OCI-LY3 (cell line): ENCODE data around the gene STX10.
"Not testable (repeated sequence)": the region's sequence is repeated elsewhere in the genome, so short reads cannot be mapped to it uniquely, and the experiment has no call there.

ENCODE experiments used
- H2AFZ ChIP-seq: fragments of 200-600, 300-600 bp; shearing (Covaris generic); 2 replicates; pipeline ENCODE4 v1.6.0; 2014; ENCODE audit warnings: antibody characterized with exemption, low read depth, low read length
- H3K27ac ChIP-seq: fragments of 200-600, 300-600 bp; sonication (generic); 2 replicates; pipeline ENCODE4 v1.5.1; 2014; ENCODE audit warnings: mild to moderate bottlenecking, low read length, moderate library complexity, mixed read lengths
- H3K27me3 ChIP-seq: fragments of 200-600, 300-600 bp; sonication (generic); 2 replicates; pipeline ENCODE4 v1.6.1; 2014; ENCODE audit warnings: low read depth, low read length, mixed read lengths
- H3K36me3 ChIP-seq: fragments of 200-600, 300-600 bp; sonication (generic); replicated peaks from 2 replicates; pipeline ENCODE3; 2014; ENCODE audit warnings: low read depth, low read length, mixed read lengths
- H3K4me1 ChIP-seq: fragments of 300-600, 200-600 bp; sonication (generic); 2 replicates; pipeline ENCODE4 v1.6.1; 2014; ENCODE audit warnings: low read length, mixed read lengths
- H3K4me2 ChIP-seq: fragments of 200-600, 300-600 bp; sonication (generic); 2 replicates; pipeline ENCODE4 v1.6.1; 2014; ENCODE audit warnings: low read length, mixed read lengths
- H3K4me3 ChIP-seq: fragments of 300-600, 200-600 bp; sonication (generic); 2 replicates; pipeline ENCODE4 v1.5.1; 2014; ENCODE audit warnings: antibody characterized with exemption, mild to moderate bottlenecking, low read length, moderate library complexity
- H3K79me2 ChIP-seq: fragments of 300-600, 200-600 bp; shearing (Covaris generic); 2 replicates; pipeline ENCODE4 v1.6.1; 2014; ENCODE audit warnings: mild to moderate bottlenecking, low read length, mixed read lengths
- H3K9ac ChIP-seq: fragments of 300-600, 200-600 bp; shearing (Covaris generic); 2 replicates; pipeline ENCODE4 v1.6.0; 2014; ENCODE audit warnings: mild to moderate bottlenecking, low read length, moderate library complexity
- H3K9me3 ChIP-seq: fragments of 200-600, 300-600 bp; shearing (Covaris generic); 2 replicates; pipeline ENCODE4 v1.6.1; 2014; ENCODE audit warnings: low read length, mixed read lengths; ENCODE audit not compliant: insufficient read depth
- H4K20me1 ChIP-seq: fragments of 200-600, 300-600 bp; sonication (generic); 2 replicates; pipeline ENCODE4 v1.6.1; 2016; ENCODE audit warnings: low read length, mixed read lengths; ENCODE audit not compliant: insufficient read depth
- CTCF ChIP-seq: fragments of 200-600, 300-600 bp; sonication (generic); IDR thresholded peaks from 2 replicates; pipeline ENCODE4 v1.5.1; 2014; ENCODE audit warnings: antibody characterized with exemption, low read length, low read depth
- EZH2phosphoT487 ChIP-seq: fragments of 200-600 bp; shearing (Covaris generic); IDR thresholded peaks from 2 replicates; pipeline ENCODE4 v1.6.1; 2018; ENCODE audit warnings: antibody characterized with exemption, mixed run types, low read depth

STX10 gene

GRCh38 chr19:13181747-13182388, 31.7 kb upstream of the STX10 start:
- no peak overlapping the region for H3K4me2 ChIP-seq
- TF ChIP-seq CTCF (no peak), EZH2phosphoT487 (no peak)
- H4K20me1 ChIP-seq = no peaks in the 10 kb centered on the region
- H2AFZ ChIP-seq = no peak overlapping the region; the same call in 1 of the 2 replicates
- H3K4me3 ChIP-seq = no peak overlapping the region
- H3K4me1 ChIP-seq = no peaks in the 10 kb centered on the region
- no peaks in the 10 kb centered on the region for H3K9me3 ChIP-seq
- H3K27ac ChIP-seq = no peak overlapping the region
- H3K27me3 ChIP-seq = no peaks in the 10 kb centered on the region
- H3K9ac ChIP-seq = no peak overlapping the region
- no peaks in the 10 kb centered on the region for H3K36me3 ChIP-seq
- no peaks in the 10 kb centered on the region for H3K79me2 ChIP-seq

- not testable (repeated sequence) for H2AFZ ChIP-seq, H3K79me2 ChIP-seq, H3K4me3 ChIP-seq, H3K27ac ChIP-seq, H3K9ac ChIP-seq, H4K20me1 ChIP-seq, H3K36me3 ChIP-seq, H3K27me3 ChIP-seq, H3K4me2 ChIP-seq, H3K9me3 ChIP-seq, H3K4me1 ChIP-seq
Observed at GRCh38 chr19:13178291-13178690, 28.1 kb upstream of the STX10 start.

- H3K4me2 ChIP-seq, H3K4me1 ChIP-seq, H3K9me3 ChIP-seq, H3K36me3 ChIP-seq, H2AFZ ChIP-seq, H3K9ac ChIP-seq, H3K79me2 ChIP-seq, H3K4me3 ChIP-seq, H3K27ac ChIP-seq, H3K27me3 ChIP-seq, H4K20me1 ChIP-seq: not testable (repeated sequence)
Observed at GRCh38 chr19:13177584-13177983, 27.4 kb upstream of the STX10 start.

- TF ChIP-seq EZH2phosphoT487 (no peak), CTCF (no peak)
- H3K79me2 ChIP-seq = no peaks in the 10 kb centered on the region
- H3K36me3 ChIP-seq = no peaks in the 10 kb centered on the region
- H2AFZ ChIP-seq = no peak overlapping the region
- peaks cover 9% of the 10 kb centered on the region; the same call in 1 of the 2 replicates for H3K4me1 ChIP-seq
- no peaks in the 10 kb centered on the region for H3K9me3 ChIP-seq
- no peak overlapping the region for H3K27ac ChIP-seq
- no peak overlapping the region for H3K4me3 ChIP-seq
- no peaks in the 10 kb centered on the region for H4K20me1 ChIP-seq
- no peaks in the 10 kb centered on the region for H3K27me3 ChIP-seq
- no peak overlapping the region for H3K9ac ChIP-seq
- no peak overlapping the region for H3K4me2 ChIP-seq
Observed at GRCh38 chr19:13176345-13176744, 26.2 kb upstream of the STX10 start.

- Histone ChIP-seq H3K27ac (no peak overlapping the region), H3K9ac (no peak overlapping the region), H3K4me3 (no peak overlapping the region), H4K20me1 (no peaks in the 10 kb centered on the region), H3K27me3 (no peaks in the 10 kb centered on the region), H2AFZ (no peak overlapping the region), H3K9me3 (no peaks in the 10 kb centered on the region), H3K36me3 (no peaks in the 10 kb centered on the region), H3K4me1 (peaks cover 9% of the 10 kb centered on the region; the same call in 1 of the 2 replicates), H3K4me2 (no peak overlapping the region), H3K79me2 (no peaks in the 10 kb centered on the region)
- no peak for TF ChIP-seq EZH2phosphoT487
- TF ChIP-seq CTCF = no peak
Observed at GRCh38 chr19:13173139-13173737, 23.1 kb upstream of the STX10 start.
